ENCODE data around the gene GDF9.

DNA sequence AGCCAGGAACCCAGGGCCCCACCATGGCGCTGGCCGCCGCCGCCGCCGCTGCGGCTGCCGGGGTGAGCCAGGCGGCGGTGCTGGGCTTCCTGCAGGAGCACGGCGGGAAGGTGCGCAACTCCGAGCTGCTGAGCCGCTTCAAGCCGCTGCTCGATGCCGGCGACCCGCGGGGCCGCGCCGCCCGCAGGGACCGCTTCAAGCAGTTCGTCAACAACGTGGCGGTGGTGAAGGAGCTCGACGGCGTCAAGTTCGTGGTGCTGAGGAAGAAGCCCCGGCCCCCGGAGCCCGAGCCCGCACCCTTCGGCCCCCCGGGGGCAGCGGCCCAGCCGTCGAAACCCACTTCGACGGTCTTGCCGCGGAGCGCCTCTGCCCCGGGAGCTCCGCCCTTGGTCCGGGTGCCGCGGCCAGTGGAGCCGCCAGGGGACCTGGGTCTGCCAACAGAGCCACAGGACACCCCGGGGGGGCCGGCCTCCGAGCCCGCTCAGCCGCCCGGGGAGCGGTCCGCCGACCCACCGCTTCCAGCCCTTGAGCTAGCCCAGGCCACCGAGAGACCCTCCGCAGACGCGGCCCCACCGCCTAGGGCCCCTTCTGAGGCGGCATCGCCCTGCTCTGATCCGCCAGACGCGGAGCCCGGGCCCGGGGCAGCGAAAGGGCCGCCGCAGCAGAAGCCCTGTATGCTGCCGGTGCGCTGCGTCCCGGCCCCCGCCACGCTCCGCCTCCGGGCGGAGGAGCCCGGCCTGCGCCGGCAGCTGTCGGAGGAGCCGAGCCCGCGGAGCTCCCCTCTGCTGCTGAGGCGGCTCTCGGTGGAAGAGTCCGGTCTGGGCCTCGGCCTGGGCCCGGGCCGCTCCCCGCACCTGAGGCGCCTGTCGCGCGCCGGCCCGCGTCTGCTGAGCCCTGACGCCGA is 52.4 kb downstream of the GDF9 start:
- TF ChIP-seq RCOR1 (conservative IDR thresholded peaks at IDR 0.05; ENCODE audit: low read depth, low read length): no peak
- TF ChIP-seq CBX3 (IDR thresholded peaks at IDR 0.05; ENCODE audit: borderline replicate concordance, low read depth): no peak
- TF ChIP-seq TAF1 (IDR thresholded peaks at IDR 0.05; ENCODE audit: borderline replicate concordance, low read depth, low read length): no peak
- TF ChIP-seq MXI1 (IDR thresholded peaks at IDR 0.05; ENCODE audit: low read depth, low read length): no peak
- TF ChIP-seq EP300 (IDR thresholded peaks at IDR 0.05; ENCODE audit: borderline replicate concordance in 1 of 2, control insufficient read depth in 1 of 2, low read depth in 2 of 2, low read length in 2 of 2): no peak
- TF ChIP-seq BRCA1 (IDR thresholded peaks at IDR 0.05; ENCODE audit: low read depth, low read length): no peak
- TF ChIP-seq POLR2A (IDR thresholded peaks at IDR 0.05; ENCODE audit: low read depth, low read length): no peak
- TF ChIP-seq, protein P1, sequence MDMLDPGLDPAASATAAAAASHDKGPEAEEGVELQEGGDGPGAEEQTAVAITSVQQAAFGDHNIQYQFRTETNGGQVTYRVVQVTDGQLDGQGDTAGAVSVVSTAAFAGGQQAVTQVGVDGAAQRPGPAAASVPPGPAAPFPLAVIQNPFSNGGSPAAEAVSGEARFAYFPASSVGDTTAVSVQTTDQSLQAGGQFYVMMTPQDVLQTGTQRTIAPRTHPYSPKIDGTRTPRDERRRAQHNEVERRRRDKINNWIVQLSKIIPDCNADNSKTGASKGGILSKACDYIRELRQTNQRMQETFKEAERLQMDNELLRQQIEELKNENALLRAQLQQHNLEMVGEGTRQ (IDR thresholded peaks at IDR 0.05; ENCODE audit: borderline replicate concordance, low read depth, low read length): no peak
- TF ChIP-seq, protein P2, sequence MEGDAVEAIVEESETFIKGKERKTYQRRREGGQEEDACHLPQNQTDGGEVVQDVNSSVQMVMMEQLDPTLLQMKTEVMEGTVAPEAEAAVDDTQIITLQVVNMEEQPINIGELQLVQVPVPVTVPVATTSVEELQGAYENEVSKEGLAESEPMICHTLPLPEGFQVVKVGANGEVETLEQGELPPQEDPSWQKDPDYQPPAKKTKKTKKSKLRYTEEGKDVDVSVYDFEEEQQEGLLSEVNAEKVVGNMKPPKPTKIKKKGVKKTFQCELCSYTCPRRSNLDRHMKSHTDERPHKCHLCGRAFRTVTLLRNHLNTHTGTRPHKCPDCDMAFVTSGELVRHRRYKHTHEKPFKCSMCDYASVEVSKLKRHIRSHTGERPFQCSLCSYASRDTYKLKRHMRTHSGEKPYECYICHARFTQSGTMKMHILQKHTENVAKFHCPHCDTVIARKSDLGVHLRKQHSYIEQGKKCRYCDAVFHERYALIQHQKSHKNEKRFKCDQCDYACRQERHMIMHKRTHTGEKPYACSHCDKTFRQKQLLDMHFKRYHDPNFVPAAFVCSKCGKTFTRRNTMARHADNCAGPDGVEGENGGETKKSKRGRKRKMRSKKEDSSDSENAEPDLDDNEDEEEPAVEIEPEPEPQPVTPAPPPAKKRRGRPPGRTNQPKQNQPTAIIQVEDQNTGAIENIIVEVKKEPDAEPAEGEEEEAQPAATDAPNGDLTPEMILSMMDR (IDR thresholded peaks at IDR 0.05 in 2 of 3, conservative IDR thresholded peaks at IDR 0.05 in 1 of 3; ENCODE audit: control insufficient read depth in 2 of 3, extremely low read depth in 1 of 3, insufficient read depth in 1 of 3, low read depth in 3 of 3, low read length in 3 of 3): no peak
- TF ChIP-seq JUND (IDR thresholded peaks at IDR 0.05; ENCODE audit: low read depth, low read length): no peak
- TF ChIP-seq, protein P3, sequence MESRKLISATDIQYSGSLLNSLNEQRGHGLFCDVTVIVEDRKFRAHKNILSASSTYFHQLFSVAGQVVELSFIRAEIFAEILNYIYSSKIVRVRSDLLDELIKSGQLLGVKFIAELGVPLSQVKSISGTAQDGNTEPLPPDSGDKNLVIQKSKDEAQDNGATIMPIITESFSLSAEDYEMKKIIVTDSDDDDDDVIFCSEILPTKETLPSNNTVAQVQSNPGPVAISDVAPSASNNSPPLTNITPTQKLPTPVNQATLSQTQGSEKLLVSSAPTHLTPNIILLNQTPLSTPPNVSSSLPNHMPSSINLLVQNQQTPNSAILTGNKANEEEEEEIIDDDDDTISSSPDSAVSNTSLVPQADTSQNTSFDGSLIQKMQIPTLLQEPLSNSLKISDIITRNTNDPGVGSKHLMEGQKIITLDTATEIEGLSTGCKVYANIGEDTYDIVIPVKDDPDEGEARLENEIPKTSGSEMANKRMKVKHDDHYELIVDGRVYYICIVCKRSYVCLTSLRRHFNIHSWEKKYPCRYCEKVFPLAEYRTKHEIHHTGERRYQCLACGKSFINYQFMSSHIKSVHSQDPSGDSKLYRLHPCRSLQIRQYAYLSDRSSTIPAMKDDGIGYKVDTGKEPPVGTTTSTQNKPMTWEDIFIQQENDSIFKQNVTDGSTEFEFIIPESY (IDR thresholded peaks at IDR 0.05): no peak
- TF ChIP-seq SMARCA5 (IDR thresholded peaks at IDR 0.05): no peak
- TF ChIP-seq, protein P4, sequence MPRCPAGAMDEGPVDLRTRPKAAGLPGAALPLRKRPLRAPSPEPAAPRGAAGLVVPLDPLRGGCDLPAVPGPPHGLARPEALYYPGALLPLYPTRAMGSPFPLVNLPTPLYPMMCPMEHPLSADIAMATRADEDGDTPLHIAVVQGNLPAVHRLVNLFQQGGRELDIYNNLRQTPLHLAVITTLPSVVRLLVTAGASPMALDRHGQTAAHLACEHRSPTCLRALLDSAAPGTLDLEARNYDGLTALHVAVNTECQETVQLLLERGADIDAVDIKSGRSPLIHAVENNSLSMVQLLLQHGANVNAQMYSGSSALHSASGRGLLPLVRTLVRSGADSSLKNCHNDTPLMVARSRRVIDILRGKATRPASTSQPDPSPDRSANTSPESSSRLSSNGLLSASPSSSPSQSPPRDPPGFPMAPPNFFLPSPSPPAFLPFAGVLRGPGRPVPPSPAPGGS (IDR thresholded peaks at IDR 0.05; ENCODE audit: borderline replicate concordance, insufficient read depth, low read depth, low read length, poor library complexity, severe bottlenecking): no peak

Data from GM12878 (cell line).